Progenitor cell of endocrine pancreas (in vitro differentiated cells): Measurements from ENCODE around the gene MBP. TPM values are rescaled to one million over a fixed set of nuclear protein-coding genes. Genes with fewer than 3 reads are reported as not detected.
"Not testable (repeated sequence)": the region's sequence is repeated elsewhere in the genome, so short reads cannot be mapped to it uniquely, and the experiment has no call there.

Source experiments
- DNase-seq: peaks from one replicate; pipeline ENCODE4 v3.0.0; 2021; ENCODE audit warnings: low spot score; ENCODE audit not compliant: unreplicated experiment
- H3K27ac Mint-ChIP-seq: 2 replicates; pipeline ENCODE4 v1.8.0; 2021; ENCODE audit warnings: mild to moderate bottlenecking, moderate library complexity, mixed read lengths
- H3K27me3 Mint-ChIP-seq: 2 replicates; pipeline ENCODE4 v1.8.0; 2021; ENCODE audit warnings: mixed read lengths
- H3K36me3 Mint-ChIP-seq: 2 replicates; pipeline ENCODE4 v1.8.0; 2022; ENCODE audit warnings: mixed read lengths; ENCODE audit not compliant: insufficient read depth
- H3K4me1 Mint-ChIP-seq: 2 replicates; pipeline ENCODE4 v1.8.0; 2021; ENCODE audit warnings: low read depth, mixed read lengths
- H3K4me3 Mint-ChIP-seq: 2 replicates; pipeline ENCODE4 v1.8.0; 2021; ENCODE audit warnings: low read depth, mild to moderate bottlenecking, moderate library complexity, mixed read lengths
- H3K9me3 Mint-ChIP-seq: 2 replicates; pipeline ENCODE4 v1.8.0; 2021; ENCODE audit warnings: low read depth, mixed read lengths
- CTCF ChIP-seq: fragments of 200-600 bp; sonication (generic); IDR thresholded peaks from one replicate; pipeline ENCODE4 v1.5.0; 2021; ENCODE audit warnings: antibody characterized with exemption, mild to moderate bottlenecking; ENCODE audit not compliant: unreplicated experiment
- total RNA-seq: library from RNA; stranded (reverse); gene quantifications from 2 replicates; pipeline ENCODE4 v1.2.1, GENCODE V29; 2021

Gene MBP
- total RNA-seq, 1 donor from 2014 or later = 38.4 TPM

GRCh38 chr18:76953583-76954233, 178.9 kb downstream of the MBP start:
- peak overlapping the region; percentile 29 for H3K27ac Mint-ChIP-seq
- peaks cover 16% of the 10 kb centered on the region for H3K36me3 Mint-ChIP-seq
- no peak overlapping the region for H3K4me3 Mint-ChIP-seq
- no peaks in the 10 kb centered on the region for H3K27me3 Mint-ChIP-seq
- TF ChIP-seq CTCF = no peak
- no peaks in the 10 kb centered on the region for H3K4me1 Mint-ChIP-seq
- H3K9me3 Mint-ChIP-seq = no peaks in the 10 kb centered on the region
- DNase-seq = no peak

- Mint-ChIP-seq H3K27ac (no peak overlapping the region), H3K4me1 (no peaks in the 10 kb centered on the region), H3K27me3 (no peaks in the 10 kb centered on the region), H3K4me3 (no peak overlapping the region), H3K36me3 (peaks cover 22% of the 10 kb centered on the region), H3K9me3 (no peaks in the 10 kb centered on the region)
- no peak for TF ChIP-seq CTCF
- DNase-seq = no peak
Measured at GRCh38 chr18:76953156-76953555, 179.4 kb downstream of the MBP start.

- no peak overlapping the region for H3K27ac Mint-ChIP-seq
- no peak for DNase-seq
- H3K36me3 Mint-ChIP-seq = peaks cover 23% of the 10 kb centered on the region
- H3K27me3 Mint-ChIP-seq = no peaks in the 10 kb centered on the region
- no peaks in the 10 kb centered on the region for H3K4me1 Mint-ChIP-seq
- H3K9me3 Mint-ChIP-seq = no peaks in the 10 kb centered on the region
- TF ChIP-seq CTCF = no peak
- no peak overlapping the region for H3K4me3 Mint-ChIP-seq
Measured at GRCh38 chr18:76952747-76953146, 179.8 kb downstream of the MBP start.

- Mint-ChIP-seq H3K9me3 (no peaks in the 10 kb centered on the region), H3K4me1 (no peaks in the 10 kb centered on the region), H3K36me3 (peaks cover 26% of the 10 kb centered on the region), H3K27ac (no peak overlapping the region), H3K27me3 (no peaks in the 10 kb centered on the region), H3K4me3 (no peak overlapping the region)
- TF ChIP-seq CTCF = no peak
- DNase-seq = no peak
Measured at GRCh38 chr18:76951456-76952247, 180.9 kb downstream of the MBP start.

GRCh38 chr18:76948345-76948744, 184.2 kb downstream of the MBP start:
- peaks cover 10% of the 10 kb centered on the region for H3K9me3 Mint-ChIP-seq
- H3K27me3 Mint-ChIP-seq = no peaks in the 10 kb centered on the region
- no peak overlapping the region for H3K27ac Mint-ChIP-seq
- no peak overlapping the region for H3K4me3 Mint-ChIP-seq
- H3K36me3 Mint-ChIP-seq = peaks cover 40% of the 10 kb centered on the region
- H3K4me1 Mint-ChIP-seq = no peaks in the 10 kb centered on the region
- TF ChIP-seq CTCF = no peak
- no peak for DNase-seq

GRCh38 chr18:76944346-76944745, 188.2 kb downstream of the MBP start:
- H3K9me3 Mint-ChIP-seq = not testable (repeated sequence)

More at GRCh38 chr18:76944346-76944745, 188.2 kb downstream of the MBP start:
- H3K27ac Mint-ChIP-seq, H3K27me3 Mint-ChIP-seq, H3K4me1 Mint-ChIP-seq, H3K4me3 Mint-ChIP-seq, DNase-seq: not testable (repeated sequence)
- peaks cover 33% of the 10 kb centered on the region for H3K36me3 Mint-ChIP-seq
